Motor neuron (in vitro differentiated cells): Measurements from ENCODE around the gene ST6GAL1. TPM values are rescaled to one million over a fixed set of nuclear protein-coding genes. Genes with fewer than 3 reads are reported as not detected.
"Not testable (repeated sequence)": the region's sequence is repeated elsewhere in the genome, so short reads cannot be mapped to it uniquely, and the experiment has no call there.

ENCODE experiments used
- ATAC-seq, 8 experiments: fragments of 200-7000 bp; cut with Tn5 transposase; replicated peaks in 6 of 8; 2 replicates each; pipeline ENCODE4 v1.8.0; 2021; ENCODE audit warnings: mild to moderate bottlenecking in 8 of 8, moderate library complexity in 8 of 8
- H3K27ac ChIP-seq, 2 donors: fragments of 250-450 bp; sonication (Bioruptor Pico); 2 replicates each; pipeline ENCODE4 v1.9.0; 2021; ENCODE audit warnings: antibody characterized with exemption in 2 of 2, mild to moderate bottlenecking in 2 of 2, moderate library complexity in 1 of 2
- H3K4me1 ChIP-seq, 2 donors: fragments of 250-450 bp; sonication (Bioruptor Pico); replicated peaks in 1 of 2; 2 replicates each; pipeline ENCODE4 v1.6.1; 2021; ENCODE audit warnings: antibody characterized with exemption in 2 of 2, mild to moderate bottlenecking in 2 of 2, moderate library complexity in 1 of 2
- H3K4me3 ChIP-seq, 5 donors: fragments of 250-450 bp; sonication (Bioruptor Pico); 2 replicates each; pipeline ENCODE4 v1.9.0; 2021; ENCODE audit warnings: antibody characterized with exemption in 5 of 5, mild to moderate bottlenecking in 5 of 5, moderate library complexity in 4 of 5
- WGBS, 10 experiments: fragments of 450-650 bp; shearing (Covaris generic); methylation state at CpG; one replicate each; pipeline ENCODE4 v1.0.0; 2022; 5-methylcytosine and 5-hydroxymethylcytosine counted together
- in situ Hi-C, 9 experiments: fragments of 400-800 bp; cut with MboI; loops; one replicate each; pipeline ENCODE4 v1.15.0; 2021; ENCODE audit warnings: low sequenced_read_pairs in 9 of 9, low pct_unique_long_range_greater_than_20kb in 2 of 9; ENCODE audit not compliant: unreplicated experiment in 9 of 9
- total RNA-seq, 8 experiments: library from RNA; unstranded; fragments of 300-600 nt; gene quantifications; 2 replicates each; pipeline versions ENCODE4 v1.2.3 to v1.2.4, GENCODE V29; 2022

Gene ST6GAL1
- total RNA-seq, 8 experiments from 2014 or later = 0.71 to 32.9 (median 18.6) TPM

DNA sequence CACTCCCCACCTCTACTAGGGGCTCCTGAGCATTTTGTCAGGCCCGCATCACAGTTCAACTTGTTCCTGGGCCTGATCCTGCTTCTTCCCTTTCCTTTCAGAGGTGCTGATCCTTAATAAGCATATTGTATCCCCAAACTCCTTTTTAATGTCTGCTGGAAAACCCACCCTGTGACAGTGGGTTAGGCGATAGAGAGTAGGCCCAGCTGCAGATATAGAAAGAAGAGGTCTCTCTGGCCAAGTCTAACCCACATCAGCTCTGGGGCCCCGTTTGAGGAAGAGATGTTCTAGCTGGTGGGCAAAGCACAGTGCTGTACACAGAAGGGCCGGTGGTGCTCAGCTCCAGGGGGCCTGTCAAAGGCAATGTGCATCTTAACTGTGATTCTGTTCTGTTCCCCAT is 34.3 kb upstream of the ST6GAL1 start:
- ATAC-seq = no peak
- in situ Hi-C loops = no loop called here
- H3K27ac ChIP-seq = no peak overlapping the region
- WGBS, 10 experiments = 33 to 100% (median 54%) methylated on average over 1 to 3 of the region's 4 CpGs; no CpG with 5 or more reads in 3 of the 10 experiments
- no peak overlapping the region for H3K4me3 ChIP-seq
- H3K4me1 ChIP-seq = peaks cover 12 to 22% of the 10 kb centered on the region in 2 donors

- in situ Hi-C loops = no loop called here
- 0 to 60% (median 23%) methylated on average over 1 to 4 of the region's 4 CpGs; no CpG with 5 or more reads in 2 of the 10 experiments for WGBS, 10 experiments
- Histone ChIP-seq H3K4me3 (no peak overlapping the region), H3K4me1 (peaks cover 12 to 22% of the 10 kb centered on the region in 2 donors), H3K27ac (no peak overlapping the region)
- ATAC-seq = peak in 4 of 8 experiments; percentile 27 to 58 (median 50)
These were observed 33.5 kb upstream of the ST6GAL1 start for GRCh38 chr3:186896875-186897274.

DNA sequence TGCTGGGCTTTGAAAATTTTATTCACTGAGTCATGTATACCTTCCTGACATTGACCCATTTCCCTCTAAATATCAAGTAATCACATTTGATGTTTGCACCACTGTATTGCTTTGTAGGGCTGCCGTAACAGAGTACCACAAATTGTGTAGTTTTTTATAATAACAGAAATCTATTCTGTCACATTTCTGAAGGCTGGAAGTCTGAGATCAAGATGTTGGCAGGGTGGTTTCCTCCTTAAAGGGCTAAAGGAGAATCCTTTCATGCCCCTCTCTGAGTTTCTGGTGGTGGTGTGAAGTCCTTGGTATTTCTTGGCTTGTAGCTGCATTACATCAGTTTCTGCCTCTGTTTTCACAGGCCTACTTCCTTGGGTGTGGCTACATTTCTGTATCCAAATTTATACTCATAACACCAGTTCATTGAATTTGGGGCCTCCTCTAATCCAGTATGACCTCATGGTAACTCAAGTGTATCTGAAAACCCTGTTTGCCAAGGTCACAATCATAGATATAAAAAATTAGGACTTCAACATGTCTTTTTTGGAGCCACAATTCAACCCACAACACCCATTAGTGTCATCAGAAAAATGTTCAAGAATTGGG is 29.1 kb upstream of the ST6GAL1 start:
- 80 to 100% (median 93%) methylated on average over 1 of the region's 1 CpG; no CpG with 5 or more reads in 6 of the 10 experiments for WGBS, 10 experiments

DNA sequence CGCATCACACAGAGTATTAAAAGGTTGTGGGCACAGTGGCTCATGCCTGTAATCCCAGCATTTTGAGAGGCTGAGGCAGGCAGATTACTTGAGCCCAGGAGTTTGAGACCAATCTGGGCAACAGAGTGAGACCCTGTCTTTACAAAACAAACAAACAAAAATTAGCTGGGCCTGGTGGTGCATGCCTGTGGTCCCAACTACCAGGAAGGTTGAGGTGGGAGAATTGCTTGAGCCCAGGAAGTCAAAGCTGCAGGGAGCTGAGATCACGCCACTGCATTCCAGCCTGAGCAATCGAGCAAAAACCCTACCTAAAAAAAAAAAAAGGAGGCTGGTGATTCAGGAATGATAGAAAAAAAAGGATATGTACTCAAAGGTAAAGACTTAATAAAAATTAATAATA is 28.2 kb upstream of the ST6GAL1 start:
- Histone ChIP-seq H3K4me3 (no peak overlapping the region), H3K4me1 (peaks cover 1 to 5% of the 10 kb centered on the region in 2 donors), H3K27ac (no peak overlapping the region)
- WGBS, 10 experiments = 33 to 100% (median 76%) methylated on average over 1 to 3 of the region's 3 CpGs; no CpG with 5 or more reads in 1 of the 10 experiments
- in situ Hi-C loops = no loop called here
- no peak for ATAC-seq

More for the DNA sequence above, 29.1 kb upstream of the ST6GAL1 start:
- in situ Hi-C loops = no loop called here
- Histone ChIP-seq H3K27ac (no peak overlapping the region), H3K4me3 (no peak overlapping the region), H3K4me1 (peaks cover 8 to 12% of the 10 kb centered on the region in 2 donors)
- peak in 3 of 8 experiments; percentile 55 to 91 (median 83) for ATAC-seq

- 22 to 100% (median 85%) methylated on average over 1 to 2 of the region's 2 CpGs; no CpG with 5 or more reads in 3 of the 10 experiments for WGBS, 10 experiments
- no peak overlapping the region for H3K27ac ChIP-seq
- ATAC-seq = no peak
- in situ Hi-C loops = no loop called here
- H3K4me3 ChIP-seq = no peak overlapping the region
- H3K4me1 ChIP-seq = no peaks in the 10 kb centered on the region
These were observed 27.6 kb upstream of the ST6GAL1 start for GRCh38 chr3:186902713-186903112.

GRCh38 chr3:186903676-186904075 is 26.6 kb upstream of the ST6GAL1 start:
- ATAC-seq = not testable (repeated sequence)

GRCh38 chr3:186907075-186907474 is 23.3 kb upstream of the ST6GAL1 start:
- ATAC-seq, in situ Hi-C loops, H3K4me3 ChIP-seq, H3K4me1 ChIP-seq, H3K27ac ChIP-seq: not testable (repeated sequence)
- 14 to 92% (median 82%) methylated on average over 1 to 3 of the region's 3 CpGs; no CpG with 5 or more reads in 3 of the 10 experiments for WGBS, 10 experiments

More at GRCh38 chr3:186903676-186904075, 26.6 kb upstream of the ST6GAL1 start:
- H3K4me1 ChIP-seq, H3K27ac ChIP-seq, in situ Hi-C loops, H3K4me3 ChIP-seq: not testable (repeated sequence)
- WGBS, 10 experiments = 6 to 100% (median 75%) methylated on average over 1 to 2 of the region's 2 CpGs; no CpG with 5 or more reads in 3 of the 10 experiments

- H3K4me1 ChIP-seq = no peaks in the 10 kb centered on the region
- 18 to 100% (median 77%) methylated on average over 2 to 7 of the region's 17 CpGs; no CpG with 5 or more reads in 4 of the 10 experiments for WGBS, 10 experiments
- H3K4me3 ChIP-seq = no peak overlapping the region
- H3K27ac ChIP-seq = no peak overlapping the region
- ATAC-seq = no peak
- in situ Hi-C loops = no loop called here
These were observed 21.1 kb upstream of the ST6GAL1 start for GRCh38 chr3:186909078-186909853.

DNA sequence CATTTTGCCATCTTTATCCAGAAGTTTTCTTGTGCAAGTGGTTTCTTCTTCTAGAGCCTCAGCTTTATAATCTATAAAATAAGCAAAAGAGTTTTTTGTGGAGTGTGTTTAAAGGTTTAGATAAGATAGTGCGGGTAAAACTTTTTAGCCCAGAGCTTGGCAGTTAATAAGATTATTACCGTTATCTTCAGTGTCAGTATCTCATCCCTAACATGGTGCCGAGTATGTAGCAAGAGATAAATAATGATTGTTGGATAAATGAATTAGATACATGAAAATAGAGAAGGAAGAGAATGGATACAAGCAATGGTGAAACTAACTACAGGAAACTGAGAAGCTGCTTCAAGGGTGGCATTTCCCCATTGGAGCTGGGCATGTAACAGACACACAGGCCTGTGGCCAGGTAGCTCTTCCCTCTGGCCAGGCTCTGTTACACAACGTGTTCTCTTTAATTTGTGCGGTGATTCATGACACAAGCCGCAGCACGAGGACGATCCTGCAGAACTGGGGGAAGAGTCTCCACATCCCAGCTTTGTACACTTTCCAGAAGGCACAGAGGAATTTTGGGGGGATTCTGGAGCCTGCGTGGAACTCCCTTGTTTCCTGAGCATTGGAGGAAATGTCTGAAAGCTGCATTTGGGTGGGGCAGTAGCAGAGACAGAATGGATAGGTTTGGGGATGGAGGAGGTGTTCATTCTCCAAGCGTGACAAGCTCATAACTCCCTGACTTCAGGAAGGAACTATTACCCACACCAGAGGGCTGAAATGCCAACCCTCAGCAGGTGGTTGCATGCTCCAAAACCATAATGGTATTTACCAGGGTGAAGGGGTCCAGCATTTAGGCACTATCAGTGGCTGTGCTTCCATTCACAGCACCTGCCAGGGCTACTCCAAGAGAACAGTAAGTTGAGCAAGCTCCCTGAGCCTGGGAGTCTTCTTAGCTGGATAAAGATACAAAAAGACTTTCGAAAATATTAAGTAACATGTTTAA is 14.2 kb upstream of the ST6GAL1 start:
- Histone ChIP-seq H3K27ac (no peak overlapping the region), H3K4me3 (no peak overlapping the region), H3K4me1 (peaks cover 3 to 22% of the 10 kb centered on the region in 2 donors)
- WGBS, 10 experiments = 23 to 86% (median 55%) methylated on average over 1 to 9 of the region's 11 CpGs
- ATAC-seq = no peak
- in situ Hi-C loops = no loop called here

DNA sequence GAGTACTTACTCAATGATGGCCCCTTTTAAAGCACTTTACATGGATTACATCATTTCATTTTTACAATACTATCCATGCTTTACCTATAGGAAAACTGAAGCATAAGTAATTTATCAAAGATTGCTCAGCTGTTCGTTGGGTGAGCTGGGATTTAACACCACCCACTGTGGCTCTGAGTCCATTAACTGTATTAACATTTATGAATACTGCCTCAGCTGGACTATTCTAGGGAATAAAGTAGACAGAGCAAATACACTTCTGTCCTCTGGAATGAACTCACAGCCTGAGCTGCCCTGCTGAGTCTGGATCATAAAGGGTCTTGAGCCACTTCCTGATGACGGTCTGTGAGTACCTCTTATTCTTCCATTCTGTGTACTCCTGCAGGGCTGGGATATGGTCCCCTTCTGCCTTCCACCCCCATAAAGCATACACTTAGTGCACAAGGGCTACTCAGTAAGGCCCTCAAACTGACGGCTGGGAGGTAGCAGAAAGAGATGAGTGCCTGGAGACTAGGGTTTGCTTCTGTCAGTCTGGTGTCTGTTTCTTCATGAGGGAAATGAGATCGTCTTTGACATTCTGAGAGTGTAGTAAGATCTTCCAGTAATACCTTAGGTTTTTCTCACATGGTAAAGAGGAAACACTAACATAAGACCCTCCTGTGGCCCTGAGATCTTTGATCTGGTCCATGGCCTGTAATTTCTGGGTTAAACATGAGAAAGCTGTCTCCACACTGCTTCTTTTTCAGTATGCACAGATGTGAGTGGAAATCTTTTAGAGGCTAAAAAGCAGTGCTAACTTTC is 12.6 kb upstream of the ST6GAL1 start:
- ATAC-seq = peak; percentile 43 to 79 (median 54)
- Histone ChIP-seq H3K27ac (peak overlapping the region in 1 of 2 donors; percentile 4), H3K4me3 (no peak overlapping the region), H3K4me1 (peaks cover 10 to 33% of the 10 kb centered on the region in 2 donors)
- WGBS, 10 experiments = 13 to 75% (median 37%) methylated on average over 1 to 3 of the region's 4 CpGs; no CpG with 5 or more reads in 2 of the 10 experiments
- in situ Hi-C loops = no loop called here

DNA sequence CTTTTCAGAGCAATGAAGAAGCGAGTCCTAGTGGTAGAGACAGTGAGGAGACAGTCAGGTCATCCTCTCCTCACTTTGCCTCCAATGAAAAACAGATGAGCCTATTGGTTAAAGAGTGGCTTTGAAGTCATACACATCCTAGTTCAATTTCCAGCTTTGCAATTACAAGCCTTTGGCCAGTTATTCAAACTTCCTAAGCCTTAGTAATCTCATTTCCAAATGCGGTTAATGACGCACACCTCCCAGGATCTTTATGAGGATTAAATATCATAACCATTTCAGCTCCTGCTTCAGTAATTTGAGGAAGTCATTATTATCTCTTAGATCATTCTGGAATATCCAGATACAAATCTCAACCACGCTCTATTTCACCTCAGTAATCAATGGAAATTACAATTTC is 10.0 kb upstream of the ST6GAL1 start:
- H3K27ac ChIP-seq = no peak overlapping the region
- H3K4me1 ChIP-seq = peaks cover 10 to 36% of the 10 kb centered on the region in 2 donors
- peak in 2 of 8 experiments; percentile 33 to 43 for ATAC-seq
- H3K4me3 ChIP-seq = no peak overlapping the region
- 26 to 100% (median 90%) methylated on average over 2 to 4 of the region's 4 CpGs; no CpG with 5 or more reads in 1 of the 10 experiments for WGBS, 10 experiments
- in situ Hi-C loops = no loop called here

GRCh38 chr3:186920796-186921195 is 9.5 kb upstream of the ST6GAL1 start:
- ATAC-seq = no peak
- peaks cover 10 to 41% of the 10 kb centered on the region in 2 donors for H3K4me1 ChIP-seq
- in situ Hi-C loops = no loop called here
- H3K4me3 ChIP-seq = no peak overlapping the region
- WGBS, 10 experiments = 67 to 100% (median 100%) methylated on average over 1 of the region's 1 CpG; no CpG with 5 or more reads in 1 of the 10 experiments
- no peak overlapping the region for H3K27ac ChIP-seq
